WTC11 (cell line): ENCODE data around the gene DGKA.

Experiments used
- ATF1 ChIP-seq: sonication (generic); formaldehyde crosslinking; IDR thresholded peaks from 2 replicates; pipeline ENCODE4 v1.8.1; 2023; ENCODE audit warnings: mild to moderate bottlenecking, moderate library complexity, missing genetic modification reagents
- NR2C2 ChIP-seq: sonication (generic); formaldehyde crosslinking; IDR thresholded peaks from 2 replicates; pipeline ENCODE4 v1.8.0; 2022; ENCODE audit warnings: mild to moderate bottlenecking, missing genetic modification reagents
- NR3C1 ChIP-seq: sonication (generic); formaldehyde crosslinking; conservative IDR thresholded peaks from 2 replicates; pipeline ENCODE4 v1.8.1; 2023; ENCODE audit warnings: low read depth, mild to moderate bottlenecking, missing genetic modification reagents
- SMAD4 ChIP-seq: sonication (generic); formaldehyde crosslinking; IDR thresholded peaks from 2 replicates; pipeline ENCODE4 v1.8.0; 2022; ENCODE audit warnings: mild to moderate bottlenecking, missing genetic modification reagents
- TCF7 ChIP-seq: sonication (generic); formaldehyde crosslinking; IDR thresholded peaks from 2 replicates; pipeline ENCODE4 v1.8.0; 2022; ENCODE audit warnings: mild to moderate bottlenecking, low read depth, missing genetic modification reagents, moderate library complexity
- TF ChIP-seq, protein P1 (sequence below): fragments of 200-600 bp; IDR thresholded peaks from 2 replicates; pipeline ENCODE4 v1.8.0; 2022; ENCODE audit warnings: antibody characterized with exemption
- TF ChIP-seq, protein P2 (sequence below): sonication (generic); formaldehyde crosslinking; IDR thresholded peaks from 2 replicates; pipeline ENCODE4 v1.8.1; 2023; ENCODE audit warnings: mild to moderate bottlenecking, missing genetic modification reagents, moderate library complexity
- TF ChIP-seq, protein P3 (sequence below): sonication (generic); formaldehyde crosslinking; IDR thresholded peaks from 2 replicates; pipeline ENCODE4 v1.8.0; 2022; ENCODE audit warnings: missing genetic modification reagents
- TF ChIP-seq, protein P4 (sequence below): sonication (generic); formaldehyde crosslinking; IDR thresholded peaks from 2 replicates; pipeline ENCODE4 v1.8.1; 2022; ENCODE audit warnings: low read depth, mild to moderate bottlenecking, moderate library complexity, missing genetic modification reagents, borderline replicate concordance
- TF ChIP-seq, protein P5 (sequence below): sonication (generic); formaldehyde crosslinking; IDR thresholded peaks from 2 replicates; pipeline ENCODE4 v1.8.0; 2023; ENCODE audit warnings: missing genetic modification reagents
- TF ChIP-seq, protein P6 (sequence below): sonication (generic); formaldehyde crosslinking; IDR thresholded peaks from 2 replicates; pipeline ENCODE4 v1.8.0; 2022; ENCODE audit warnings: mild to moderate bottlenecking, missing genetic modification reagents

DNA sequence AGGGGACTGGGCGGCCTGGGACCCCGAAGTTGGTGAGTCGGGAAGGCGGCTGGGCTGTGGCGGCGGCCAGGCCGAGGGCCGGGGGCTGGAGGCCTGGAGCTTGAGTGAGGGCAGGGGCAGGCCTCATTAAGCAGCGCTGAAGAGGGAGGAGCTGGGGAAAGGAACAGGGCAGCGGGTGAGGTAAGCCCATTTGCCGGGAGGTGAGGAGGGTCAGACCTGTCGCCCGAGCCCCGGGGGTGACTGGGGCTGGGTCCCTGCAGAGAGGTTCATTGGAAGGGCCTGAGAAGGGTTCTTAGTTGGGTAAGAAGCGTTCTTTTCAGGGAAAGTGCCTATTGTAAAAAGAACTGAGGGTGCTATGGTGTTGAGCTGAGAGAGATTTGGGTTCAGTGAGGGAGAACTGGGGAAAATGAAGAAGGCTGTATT is 43.4 kb downstream of the DGKA start:
- TF ChIP-seq, protein P1, sequence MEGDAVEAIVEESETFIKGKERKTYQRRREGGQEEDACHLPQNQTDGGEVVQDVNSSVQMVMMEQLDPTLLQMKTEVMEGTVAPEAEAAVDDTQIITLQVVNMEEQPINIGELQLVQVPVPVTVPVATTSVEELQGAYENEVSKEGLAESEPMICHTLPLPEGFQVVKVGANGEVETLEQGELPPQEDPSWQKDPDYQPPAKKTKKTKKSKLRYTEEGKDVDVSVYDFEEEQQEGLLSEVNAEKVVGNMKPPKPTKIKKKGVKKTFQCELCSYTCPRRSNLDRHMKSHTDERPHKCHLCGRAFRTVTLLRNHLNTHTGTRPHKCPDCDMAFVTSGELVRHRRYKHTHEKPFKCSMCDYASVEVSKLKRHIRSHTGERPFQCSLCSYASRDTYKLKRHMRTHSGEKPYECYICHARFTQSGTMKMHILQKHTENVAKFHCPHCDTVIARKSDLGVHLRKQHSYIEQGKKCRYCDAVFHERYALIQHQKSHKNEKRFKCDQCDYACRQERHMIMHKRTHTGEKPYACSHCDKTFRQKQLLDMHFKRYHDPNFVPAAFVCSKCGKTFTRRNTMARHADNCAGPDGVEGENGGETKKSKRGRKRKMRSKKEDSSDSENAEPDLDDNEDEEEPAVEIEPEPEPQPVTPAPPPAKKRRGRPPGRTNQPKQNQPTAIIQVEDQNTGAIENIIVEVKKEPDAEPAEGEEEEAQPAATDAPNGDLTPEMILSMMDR: no peak
- TF ChIP-seq, protein P2, sequence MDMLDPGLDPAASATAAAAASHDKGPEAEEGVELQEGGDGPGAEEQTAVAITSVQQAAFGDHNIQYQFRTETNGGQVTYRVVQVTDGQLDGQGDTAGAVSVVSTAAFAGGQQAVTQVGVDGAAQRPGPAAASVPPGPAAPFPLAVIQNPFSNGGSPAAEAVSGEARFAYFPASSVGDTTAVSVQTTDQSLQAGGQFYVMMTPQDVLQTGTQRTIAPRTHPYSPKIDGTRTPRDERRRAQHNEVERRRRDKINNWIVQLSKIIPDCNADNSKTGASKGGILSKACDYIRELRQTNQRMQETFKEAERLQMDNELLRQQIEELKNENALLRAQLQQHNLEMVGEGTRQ (CRISPR knock-in tag): no peak
- TF ChIP-seq, protein P3, sequence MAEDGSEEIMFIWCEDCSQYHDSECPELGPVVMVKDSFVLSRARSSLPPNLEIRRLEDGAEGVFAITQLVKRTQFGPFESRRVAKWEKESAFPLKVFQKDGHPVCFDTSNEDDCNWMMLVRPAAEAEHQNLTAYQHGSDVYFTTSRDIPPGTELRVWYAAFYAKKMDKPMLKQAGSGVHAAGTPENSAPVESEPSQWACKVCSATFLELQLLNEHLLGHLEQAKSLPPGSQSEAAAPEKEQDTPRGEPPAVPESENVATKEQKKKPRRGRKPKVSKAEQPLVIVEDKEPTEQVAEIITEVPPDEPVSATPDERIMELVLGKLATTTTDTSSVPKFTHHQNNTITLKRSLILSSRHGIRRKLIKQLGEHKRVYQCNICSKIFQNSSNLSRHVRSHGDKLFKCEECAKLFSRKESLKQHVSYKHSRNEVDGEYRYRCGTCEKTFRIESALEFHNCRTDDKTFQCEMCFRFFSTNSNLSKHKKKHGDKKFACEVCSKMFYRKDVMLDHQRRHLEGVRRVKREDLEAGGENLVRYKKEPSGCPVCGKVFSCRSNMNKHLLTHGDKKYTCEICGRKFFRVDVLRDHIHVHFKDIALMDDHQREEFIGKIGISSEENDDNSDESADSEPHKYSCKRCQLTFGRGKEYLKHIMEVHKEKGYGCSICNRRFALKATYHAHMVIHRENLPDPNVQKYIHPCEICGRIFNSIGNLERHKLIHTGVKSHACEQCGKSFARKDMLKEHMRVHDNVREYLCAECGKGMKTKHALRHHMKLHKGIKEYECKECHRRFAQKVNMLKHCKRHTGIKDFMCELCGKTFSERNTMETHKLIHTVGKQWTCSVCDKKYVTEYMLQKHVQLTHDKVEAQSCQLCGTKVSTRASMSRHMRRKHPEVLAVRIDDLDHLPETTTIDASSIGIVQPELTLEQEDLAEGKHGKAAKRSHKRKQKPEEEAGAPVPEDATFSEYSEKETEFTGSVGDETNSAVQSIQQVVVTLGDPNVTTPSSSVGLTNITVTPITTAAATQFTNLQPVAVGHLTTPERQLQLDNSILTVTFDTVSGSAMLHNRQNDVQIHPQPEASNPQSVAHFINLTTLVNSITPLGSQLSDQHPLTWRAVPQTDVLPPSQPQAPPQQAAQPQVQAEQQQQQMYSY (CRISPR knock-in tag): no peak
- TF ChIP-seq, protein P4, sequence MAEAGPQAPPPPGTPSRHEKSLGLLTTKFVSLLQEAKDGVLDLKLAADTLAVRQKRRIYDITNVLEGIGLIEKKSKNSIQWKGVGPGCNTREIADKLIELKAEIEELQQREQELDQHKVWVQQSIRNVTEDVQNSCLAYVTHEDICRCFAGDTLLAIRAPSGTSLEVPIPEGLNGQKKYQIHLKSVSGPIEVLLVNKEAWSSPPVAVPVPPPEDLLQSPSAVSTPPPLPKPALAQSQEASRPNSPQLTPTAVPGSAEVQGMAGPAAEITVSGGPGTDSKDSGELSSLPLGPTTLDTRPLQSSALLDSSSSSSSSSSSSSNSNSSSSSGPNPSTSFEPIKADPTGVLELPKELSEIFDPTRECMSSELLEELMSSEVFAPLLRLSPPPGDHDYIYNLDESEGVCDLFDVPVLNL: no peak
- TF ChIP-seq, protein P5, sequence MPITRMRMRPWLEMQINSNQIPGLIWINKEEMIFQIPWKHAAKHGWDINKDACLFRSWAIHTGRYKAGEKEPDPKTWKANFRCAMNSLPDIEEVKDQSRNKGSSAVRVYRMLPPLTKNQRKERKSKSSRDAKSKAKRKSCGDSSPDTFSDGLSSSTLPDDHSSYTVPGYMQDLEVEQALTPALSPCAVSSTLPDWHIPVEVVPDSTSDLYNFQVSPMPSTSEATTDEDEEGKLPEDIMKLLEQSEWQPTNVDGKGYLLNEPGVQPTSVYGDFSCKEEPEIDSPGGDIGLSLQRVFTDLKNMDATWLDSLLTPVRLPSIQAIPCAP (CRISPR knock-in tag): no peak
- TF ChIP-seq NR2C2 (CRISPR knock-in tag) (no peak), ATF1 (CRISPR knock-in tag) (no peak), TCF7 (no peak), SMAD4 (CRISPR knock-in tag) (no peak), NR3C1 (CRISPR knock-in tag) (no peak)
- TF ChIP-seq, protein P6, sequence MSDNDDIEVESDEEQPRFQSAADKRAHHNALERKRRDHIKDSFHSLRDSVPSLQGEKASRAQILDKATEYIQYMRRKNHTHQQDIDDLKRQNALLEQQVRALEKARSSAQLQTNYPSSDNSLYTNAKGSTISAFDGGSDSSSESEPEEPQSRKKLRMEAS: peak; percentile 46; the same call in 1 of the 2 replicates
